Coronary artery (tissue), 2 donors: ENCODE results near the gene IL1A.

Experiments used
- DNase-seq: peaks from one replicate; pipeline ENCODE4 v3.0.0-alpha.2; 2017; ENCODE audit warnings: low spot score
- H3K27ac ChIP-seq, 2 donors: fragments of 200-600 bp; sonication (generic); one replicate each; pipeline ENCODE4 v1.5.1; 2016 to 2019
- H3K4me3 ChIP-seq: fragments of 200-600 bp; sonication (generic); 2 replicates; pipeline ENCODE4 v1.5.1; 2016; ENCODE audit warnings: mild to moderate bottlenecking, moderate library complexity
- CTCF ChIP-seq: fragments of 200-600 bp; sonication (generic); IDR thresholded peaks from one replicate; pipeline ENCODE4 v1.5.1; 2019; ENCODE audit warnings: antibody characterized with exemption

Gene IL1A

DNA sequence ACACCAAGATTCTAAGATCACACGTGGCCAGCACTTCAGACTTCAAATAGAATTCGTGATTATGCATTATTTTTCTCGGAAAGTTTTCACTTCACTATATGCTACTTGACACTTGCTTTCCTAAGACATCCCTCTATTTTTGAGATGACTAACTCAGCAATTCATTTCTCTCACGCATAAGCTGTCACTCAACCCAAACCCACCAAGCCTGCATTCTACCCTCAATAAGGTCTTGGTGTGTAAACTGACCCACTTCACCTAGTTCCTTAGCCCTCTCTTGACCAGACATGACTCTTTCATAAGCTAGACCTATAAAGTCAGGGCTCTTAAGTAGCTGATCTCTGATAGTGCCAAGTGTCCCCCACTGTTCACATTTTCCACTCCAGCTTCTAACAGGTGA is 31.6 kb downstream of the IL1A start:
- DNase-seq, result no peak
- Histone ChIP-seq H3K27ac (no peak overlapping the region), H3K4me3 (no peak overlapping the region)
- TF ChIP-seq CTCF, result no peak

DNA sequence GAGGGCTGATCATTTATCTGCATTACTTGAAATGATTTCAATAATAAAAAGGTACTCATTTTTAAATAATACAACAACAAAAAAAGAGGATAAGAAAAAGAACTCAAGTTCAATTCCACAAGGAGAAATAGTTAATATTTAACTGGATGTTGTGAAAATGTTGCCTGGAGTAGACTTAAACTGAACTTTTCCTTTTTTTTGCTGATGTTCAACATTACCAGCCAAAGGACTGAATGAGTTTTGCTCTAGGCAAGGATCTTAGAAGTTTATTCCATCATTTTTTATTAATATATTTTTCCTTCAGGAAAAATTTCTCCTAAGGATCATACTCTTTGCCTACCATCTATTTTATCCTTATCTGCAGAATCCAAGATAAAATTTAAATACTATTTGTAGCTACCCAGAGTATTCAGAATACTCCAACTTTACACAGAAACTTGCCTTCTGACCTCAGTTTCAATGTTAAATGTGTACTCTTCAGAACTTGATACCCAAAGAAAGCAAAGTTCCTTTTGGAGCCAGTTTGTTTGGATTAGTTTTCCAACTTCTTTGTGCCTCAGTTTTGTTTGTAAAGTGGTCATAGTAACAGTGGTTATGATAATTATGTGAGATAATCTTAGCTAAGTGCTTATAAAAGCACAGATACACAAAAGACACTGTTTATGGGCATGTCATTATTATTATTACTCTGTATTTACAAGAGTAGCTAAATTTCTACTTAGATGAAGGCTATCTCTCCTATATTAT is 32.7 kb downstream of the IL1A start:
- no peak for TF ChIP-seq CTCF
- Histone ChIP-seq H3K27ac (no peak overlapping the region), H3K4me3 (no peak overlapping the region)
- no peak for DNase-seq

DNA sequence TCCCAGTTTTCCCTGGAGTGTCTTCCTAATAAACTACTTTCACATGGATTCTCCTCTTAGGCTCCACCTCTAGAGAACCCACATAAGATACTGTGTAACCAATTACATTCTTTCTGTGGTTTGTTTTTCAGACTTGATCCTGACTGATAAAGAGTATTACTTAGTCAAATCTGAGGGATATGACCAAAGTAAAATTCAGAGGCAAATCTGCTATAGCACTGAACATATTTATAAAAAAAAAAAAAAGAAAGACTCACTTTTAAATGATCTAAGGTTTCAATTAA is 33.8 kb downstream of the IL1A start:
- no peak for TF ChIP-seq CTCF
- H3K4me3 ChIP-seq, result no peak overlapping the region
- H3K27ac ChIP-seq, result no peak overlapping the region
- no peak for DNase-seq

- Histone ChIP-seq H3K27ac (no peak overlapping the region), H3K4me3 (no peak overlapping the region)
- no peak for DNase-seq
- TF ChIP-seq CTCF, result peak; percentile 49
These were observed 34.3 kb downstream of the IL1A start for GRCh38 chr2:112749755-112750559.

DNA sequence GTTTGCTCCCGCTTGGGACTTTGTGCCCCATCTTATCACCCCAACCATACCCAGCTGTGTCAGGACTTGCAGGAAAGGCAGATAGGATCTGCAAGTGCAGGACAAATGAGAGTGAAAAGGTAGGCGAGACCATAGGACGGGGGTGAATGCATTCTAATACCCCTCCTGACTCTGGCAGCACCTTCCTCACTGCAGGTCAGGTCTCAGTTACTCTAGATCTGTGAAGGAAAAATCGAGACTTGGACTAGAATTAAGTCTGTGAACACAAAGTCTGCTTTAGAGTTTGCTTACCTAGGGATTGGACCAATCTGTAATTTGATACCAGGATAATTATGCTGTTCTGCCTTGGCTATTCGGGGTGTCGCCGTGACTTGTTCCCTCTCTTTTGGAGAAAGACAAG is 43.8 kb downstream of the IL1A start:
- TF ChIP-seq CTCF, result no peak
- H3K27ac ChIP-seq, result no peak overlapping the region
- DNase-seq, result no peak
- no peak overlapping the region for H3K4me3 ChIP-seq

DNA sequence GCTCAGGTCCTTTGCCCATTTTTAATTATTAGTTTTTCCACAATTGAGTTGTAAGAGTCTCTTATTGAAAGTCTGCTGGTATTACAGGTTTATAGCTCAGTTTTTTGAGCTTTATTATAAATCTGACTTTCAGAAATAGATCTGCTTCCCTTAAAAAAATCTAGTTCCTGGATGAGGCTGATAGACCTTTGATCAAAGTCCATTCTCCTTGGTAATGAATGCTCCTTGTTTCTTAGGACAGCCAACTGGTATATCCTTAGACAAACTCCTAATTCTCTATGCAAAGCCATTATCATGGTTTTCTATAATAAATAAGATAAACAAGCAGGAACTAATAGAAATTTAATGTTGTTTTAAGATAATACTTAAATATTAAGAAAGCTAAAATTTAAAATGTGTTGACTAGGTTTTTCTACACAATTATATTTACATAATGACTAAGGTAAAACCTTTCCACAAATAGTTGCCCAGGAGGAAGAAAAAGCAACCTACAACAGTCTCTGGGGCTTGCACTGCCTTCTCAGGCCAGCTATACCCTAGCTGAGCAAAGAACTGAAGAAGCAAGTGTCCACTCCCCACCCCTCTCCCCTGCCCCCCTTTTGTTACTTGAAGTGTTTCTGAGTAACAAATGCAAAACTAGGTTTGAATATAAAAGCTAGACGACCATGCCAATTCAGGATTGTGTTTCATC is 46.6 kb downstream of the IL1A start:
- TF ChIP-seq CTCF, result no peak
- no peak overlapping the region for H3K27ac ChIP-seq
- no peak overlapping the region for H3K4me3 ChIP-seq
- no peak for DNase-seq
